Omental fat pad (tissue), 4 donors: ENCODE measurements around the gene ZFHX3. TPM values are rescaled to one million over a fixed set of nuclear protein-coding genes. Genes with fewer than 3 reads are reported as not detected.

ENCODE experiments used
- ATAC-seq: fragments of 150-250 bp; one replicate; pipeline ENCODE4 v1.9.1; 2016; ENCODE audit warnings: mild to moderate bottlenecking, moderate library complexity; ENCODE audit not compliant: low FRiP score
- DNase-seq: peaks from one replicate; pipeline ENCODE4 v3.0.0-alpha.2; 2019; ENCODE audit warnings: low spot score
- total RNA-seq, 4 donors: library from RNA; depleted of rRNA; stranded (reverse); fragments of >200 nt; gene quantifications; one replicate each; pipeline ENCODE4 v1.1.0, GENCODE V29; 2016
- TF ChIP-seq, protein P1 (sequence below), 3 donors: fragments of 450-650 bp; IDR thresholded peaks; one replicate each; pipeline ENCODE4 v1.5.1; 2016 to 2017; ENCODE audit warnings: antibody characterized with exemption in 3 of 3, mild to moderate bottlenecking in 3 of 3, moderate library complexity in 2 of 3

The ZFHX3 gene
- total RNA-seq, 4 donors from 2014 or later, result 11.8 to 35.2 (median 13.7) TPM

- TF ChIP-seq, protein P1, sequence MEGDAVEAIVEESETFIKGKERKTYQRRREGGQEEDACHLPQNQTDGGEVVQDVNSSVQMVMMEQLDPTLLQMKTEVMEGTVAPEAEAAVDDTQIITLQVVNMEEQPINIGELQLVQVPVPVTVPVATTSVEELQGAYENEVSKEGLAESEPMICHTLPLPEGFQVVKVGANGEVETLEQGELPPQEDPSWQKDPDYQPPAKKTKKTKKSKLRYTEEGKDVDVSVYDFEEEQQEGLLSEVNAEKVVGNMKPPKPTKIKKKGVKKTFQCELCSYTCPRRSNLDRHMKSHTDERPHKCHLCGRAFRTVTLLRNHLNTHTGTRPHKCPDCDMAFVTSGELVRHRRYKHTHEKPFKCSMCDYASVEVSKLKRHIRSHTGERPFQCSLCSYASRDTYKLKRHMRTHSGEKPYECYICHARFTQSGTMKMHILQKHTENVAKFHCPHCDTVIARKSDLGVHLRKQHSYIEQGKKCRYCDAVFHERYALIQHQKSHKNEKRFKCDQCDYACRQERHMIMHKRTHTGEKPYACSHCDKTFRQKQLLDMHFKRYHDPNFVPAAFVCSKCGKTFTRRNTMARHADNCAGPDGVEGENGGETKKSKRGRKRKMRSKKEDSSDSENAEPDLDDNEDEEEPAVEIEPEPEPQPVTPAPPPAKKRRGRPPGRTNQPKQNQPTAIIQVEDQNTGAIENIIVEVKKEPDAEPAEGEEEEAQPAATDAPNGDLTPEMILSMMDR (IDR thresholded peaks at IDR 0.05), result no peak
- no peak for DNase-seq
- ATAC-seq, result peak; percentile 27
Observed at GRCh38 chr16:72978212-72978611, 69.7 kb downstream of the ZFHX3 start.

DNA sequence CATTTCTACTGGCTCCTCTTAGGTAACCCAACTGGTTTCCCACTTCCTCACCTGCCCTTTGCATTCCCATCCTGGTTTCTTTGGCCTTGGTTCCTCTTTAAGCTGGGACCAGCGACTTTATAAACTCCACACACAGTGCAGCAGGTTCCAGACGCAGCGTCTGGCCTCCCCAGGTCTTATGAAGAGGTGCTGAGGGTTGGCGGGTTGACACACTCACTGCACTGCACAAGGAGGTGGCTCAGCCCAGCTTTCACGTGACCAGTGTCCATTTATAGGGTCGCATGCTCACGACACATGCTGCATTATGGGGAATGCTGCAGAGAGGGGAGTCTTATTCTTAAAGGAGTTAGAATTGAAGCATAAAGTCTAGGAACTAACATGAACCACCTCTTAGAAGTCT, 70.8 kb downstream of the ZFHX3 start:
- TF ChIP-seq, protein P1 (IDR thresholded peaks at IDR 0.05), result no peak
- ATAC-seq (no peak), DNase-seq (no peak)

GRCh38 chr16:72976438-72977064, 71.4 kb downstream of the ZFHX3 start:
- TF ChIP-seq, protein P1 (IDR thresholded peaks at IDR 0.05), result no peak
- no peak for DNase-seq
- ATAC-seq, result no peak

DNA sequence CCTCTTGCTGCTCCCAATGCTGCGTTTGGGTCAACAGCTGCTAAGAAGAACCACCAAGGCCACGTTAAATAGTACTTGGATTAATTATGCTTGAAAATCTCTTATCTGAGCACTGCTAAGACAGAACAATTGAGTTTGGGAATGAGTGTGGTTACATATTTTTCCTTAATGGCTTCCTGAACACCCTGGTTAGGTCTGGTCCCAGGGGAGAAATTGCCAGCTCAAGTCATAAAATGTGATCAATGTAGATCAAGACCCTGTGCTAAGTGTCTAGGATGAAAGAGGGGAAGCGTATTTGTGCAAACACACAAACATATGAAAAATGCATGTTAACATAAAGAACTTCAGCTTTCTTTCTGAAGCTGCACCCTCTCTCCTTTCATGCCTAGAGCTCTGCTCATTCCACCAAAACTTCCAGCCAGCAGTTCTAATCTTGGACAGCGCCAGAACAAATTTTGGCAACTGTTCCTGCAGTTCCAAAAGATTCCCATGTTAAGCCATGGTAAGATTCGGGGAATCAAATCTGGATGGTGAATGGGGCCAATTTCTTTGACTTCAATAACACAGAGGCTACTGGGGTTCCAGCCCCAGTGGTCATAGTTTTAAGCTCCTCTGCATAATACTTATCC, 72.0 kb downstream of the ZFHX3 start:
- no peak for ATAC-seq
- no peak for DNase-seq
- TF ChIP-seq, protein P1 (IDR thresholded peaks at IDR 0.05), result no peak

- ATAC-seq, result no peak
- no peak for DNase-seq
- TF ChIP-seq, protein P1 (IDR thresholded peaks at IDR 0.05), result no peak
Observed at GRCh38 chr16:72974142-72974769, 73.7 kb downstream of the ZFHX3 start.

GRCh38 chr16:72972878-72973571, 74.9 kb downstream of the ZFHX3 start:
- ATAC-seq, result no peak
- no peak for DNase-seq
- TF ChIP-seq, protein P1 (IDR thresholded peaks at IDR 0.05), result no peak
